Muscle layer of duodenum (tissue), 2 donors: Measurements from ENCODE around the gene PTHLH.

ENCODE experiments used
- H3K27ac ChIP-seq: one replicate; pipeline ENCODE4 v1.7.0; 2013; ENCODE audit warnings: mild to moderate bottlenecking, low read length
- H3K27me3 ChIP-seq: one replicate; pipeline ENCODE4 v1.7.0; 2013; ENCODE audit warnings: low read depth, mild to moderate bottlenecking, control low read depth, low read length
- H3K36me3 ChIP-seq, 2 donors: one replicate each; pipeline ENCODE4 v1.7.0; 2013; ENCODE audit warnings: low read length in 2 of 2, control low read depth in 1 of 2, mild to moderate bottlenecking in 1 of 2; ENCODE audit not compliant: insufficient read depth in 2 of 2, control insufficient read depth in 1 of 2
- H3K4me1 ChIP-seq, 2 donors: one replicate each; pipeline ENCODE4 v1.7.0; 2013; ENCODE audit warnings: low read length in 2 of 2, mild to moderate bottlenecking in 2 of 2, control low read depth in 1 of 2, moderate library complexity in 1 of 2; ENCODE audit not compliant: insufficient read depth in 2 of 2, control insufficient read depth in 1 of 2
- H3K4me3 ChIP-seq, 2 donors: one replicate each; pipeline ENCODE4 v1.7.0; 2013; ENCODE audit warnings: low read length in 2 of 2, low read depth in 1 of 2, mild to moderate bottlenecking in 1 of 2
- H3K9me3 ChIP-seq, 2 donors: one replicate each; pipeline ENCODE4 v1.7.0; 2013; ENCODE audit warnings: low read length in 2 of 2, control low read depth in 1 of 2, mild to moderate bottlenecking in 1 of 2; ENCODE audit not compliant: control insufficient read depth in 1 of 2
- donor health status: healthy.

Gene PTHLH

GRCh38 chr12:27960821-27961220 is 11.7 kb downstream of the PTHLH start:
- H3K27ac ChIP-seq, result no peak overlapping the region
- H3K4me3 ChIP-seq, result no peak overlapping the region

GRCh38 chr12:27958675-27959074 is 13.9 kb downstream of the PTHLH start:
- Histone ChIP-seq H3K9me3 (no peaks in the 10 kb centered on the region), H3K27ac (no peak overlapping the region), H3K4me3 (no peak overlapping the region), H3K4me1 (no peaks in the 10 kb centered on the region), H3K36me3 (no peaks in the 10 kb centered on the region), H3K27me3 (no peaks in the 10 kb centered on the region)

More at GRCh38 chr12:27960821-27961220, 11.7 kb downstream of the PTHLH start:
- Histone ChIP-seq H3K27me3 (peaks cover 7% of the 10 kb centered on the region), H3K4me1 (no peaks in the 10 kb centered on the region), H3K9me3 (no peaks in the 10 kb centered on the region), H3K36me3 (no peaks in the 10 kb centered on the region)

GRCh38 chr12:27957366-27957765 is 15.2 kb downstream of the PTHLH start:
- no peaks in the 10 kb centered on the region for H3K9me3 ChIP-seq
- H3K4me3 ChIP-seq, result no peak overlapping the region
- H3K27me3 ChIP-seq, result no peaks in the 10 kb centered on the region
- H3K4me1 ChIP-seq, result no peaks in the 10 kb centered on the region
- no peak overlapping the region for H3K27ac ChIP-seq
- H3K36me3 ChIP-seq, result no peaks in the 10 kb centered on the region

GRCh38 chr12:27953817-27954216 is 18.7 kb downstream of the PTHLH start:
- Histone ChIP-seq H3K36me3 (no peaks in the 10 kb centered on the region), H3K4me3 (no peak overlapping the region), H3K9me3 (no peaks in the 10 kb centered on the region), H3K27ac (no peak overlapping the region), H3K4me1 (no peaks in the 10 kb centered on the region), H3K27me3 (no peaks in the 10 kb centered on the region)

- Histone ChIP-seq H3K27ac (no peak overlapping the region), H3K27me3 (no peaks in the 10 kb centered on the region), H3K9me3 (no peaks in the 10 kb centered on the region), H3K4me3 (no peak overlapping the region), H3K4me1 (no peaks in the 10 kb centered on the region), H3K36me3 (no peaks in the 10 kb centered on the region)
Observed at GRCh38 chr12:27953348-27953747, 19.2 kb downstream of the PTHLH start.

- Histone ChIP-seq H3K9me3 (no peaks in the 10 kb centered on the region), H3K4me3 (no peak overlapping the region), H3K27me3 (no peaks in the 10 kb centered on the region), H3K27ac (no peak overlapping the region), H3K36me3 (no peaks in the 10 kb centered on the region), H3K4me1 (no peaks in the 10 kb centered on the region)
Observed at GRCh38 chr12:27952510-27952909, 20.0 kb downstream of the PTHLH start.

- no peak overlapping the region for H3K27ac ChIP-seq
- no peaks in the 10 kb centered on the region for H3K9me3 ChIP-seq
- no peaks in the 10 kb centered on the region for H3K27me3 ChIP-seq
- no peak overlapping the region for H3K4me3 ChIP-seq
- no peaks in the 10 kb centered on the region for H3K36me3 ChIP-seq
- H3K4me1 ChIP-seq, result no peaks in the 10 kb centered on the region
Observed at GRCh38 chr12:27951898-27952297, 20.6 kb downstream of the PTHLH start.

- H3K27me3 ChIP-seq, result no peaks in the 10 kb centered on the region
- no peaks in the 10 kb centered on the region for H3K4me1 ChIP-seq
- no peak overlapping the region for H3K4me3 ChIP-seq
- H3K27ac ChIP-seq, result no peak overlapping the region
- no peaks in the 10 kb centered on the region for H3K9me3 ChIP-seq
- no peaks in the 10 kb centered on the region for H3K36me3 ChIP-seq
Observed at GRCh38 chr12:27946421-27946820, 26.1 kb downstream of the PTHLH start.

GRCh38 chr12:27940756-27941402 is 31.7 kb downstream of the PTHLH start:
- Histone ChIP-seq H3K9me3 (no peaks in the 10 kb centered on the region), H3K4me3 (no peak overlapping the region), H3K4me1 (no peaks in the 10 kb centered on the region), H3K36me3 (no peaks in the 10 kb centered on the region), H3K27me3 (no peaks in the 10 kb centered on the region), H3K27ac (no peak overlapping the region)

- no peak overlapping the region for H3K4me3 ChIP-seq
- no peaks in the 10 kb centered on the region for H3K9me3 ChIP-seq
- H3K4me1 ChIP-seq, result no peaks in the 10 kb centered on the region
- no peaks in the 10 kb centered on the region for H3K27me3 ChIP-seq
- H3K27ac ChIP-seq, result no peak overlapping the region
- no peaks in the 10 kb centered on the region for H3K36me3 ChIP-seq
Observed at GRCh38 chr12:27940245-27940644, 32.3 kb downstream of the PTHLH start.

GRCh38 chr12:27937768-27938167 is 34.8 kb downstream of the PTHLH start:
- no peak overlapping the region for H3K4me3 ChIP-seq
- H3K36me3 ChIP-seq, result no peaks in the 10 kb centered on the region
- no peaks in the 10 kb centered on the region for H3K4me1 ChIP-seq
- no peaks in the 10 kb centered on the region for H3K9me3 ChIP-seq
- no peak overlapping the region for H3K27ac ChIP-seq
- H3K27me3 ChIP-seq, result no peaks in the 10 kb centered on the region

- Histone ChIP-seq H3K27ac (no peak overlapping the region), H3K4me1 (no peaks in the 10 kb centered on the region), H3K36me3 (no peaks in the 10 kb centered on the region), H3K9me3 (no peaks in the 10 kb centered on the region), H3K27me3 (no peaks in the 10 kb centered on the region), H3K4me3 (no peak overlapping the region)
Observed at GRCh38 chr12:27936196-27936595, 36.3 kb downstream of the PTHLH start.
